Fibroblast of peridontal ligament (primary cell): ENCODE results near the gene MXRA7.
"Not testable (repeated sequence)": the region's sequence is repeated elsewhere in the genome, so short reads cannot be mapped to it uniquely, and the experiment has no call there.

Source experiments
- DNase-seq: peaks from one replicate; pipeline ENCODE4 v3.0.0-alpha.2; 2010; ENCODE audit errors: extremely low read depth

Gene MXRA7

GRCh38 chr17:76716146-76716838, 5.5 kb upstream of the MXRA7 start:
- DNase-seq: peak; percentile 99

DNA sequence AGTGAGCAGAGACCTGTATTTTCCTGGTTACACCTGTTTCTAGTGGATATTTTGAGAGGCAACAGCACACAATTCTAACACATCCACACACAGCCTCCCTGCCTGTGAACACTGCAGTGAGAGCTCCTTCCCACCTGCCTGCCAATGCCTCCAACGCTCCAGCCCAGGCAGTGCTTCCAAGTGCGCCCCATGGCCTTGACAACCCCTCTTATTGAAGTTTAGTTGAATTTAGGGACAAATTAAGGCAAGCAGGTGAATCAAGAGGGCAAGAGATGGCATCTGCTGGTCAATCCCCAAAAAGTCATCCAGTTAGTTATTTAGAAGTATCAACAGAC, 4.7 kb upstream of the MXRA7 start:
- no peak for DNase-seq

DNA sequence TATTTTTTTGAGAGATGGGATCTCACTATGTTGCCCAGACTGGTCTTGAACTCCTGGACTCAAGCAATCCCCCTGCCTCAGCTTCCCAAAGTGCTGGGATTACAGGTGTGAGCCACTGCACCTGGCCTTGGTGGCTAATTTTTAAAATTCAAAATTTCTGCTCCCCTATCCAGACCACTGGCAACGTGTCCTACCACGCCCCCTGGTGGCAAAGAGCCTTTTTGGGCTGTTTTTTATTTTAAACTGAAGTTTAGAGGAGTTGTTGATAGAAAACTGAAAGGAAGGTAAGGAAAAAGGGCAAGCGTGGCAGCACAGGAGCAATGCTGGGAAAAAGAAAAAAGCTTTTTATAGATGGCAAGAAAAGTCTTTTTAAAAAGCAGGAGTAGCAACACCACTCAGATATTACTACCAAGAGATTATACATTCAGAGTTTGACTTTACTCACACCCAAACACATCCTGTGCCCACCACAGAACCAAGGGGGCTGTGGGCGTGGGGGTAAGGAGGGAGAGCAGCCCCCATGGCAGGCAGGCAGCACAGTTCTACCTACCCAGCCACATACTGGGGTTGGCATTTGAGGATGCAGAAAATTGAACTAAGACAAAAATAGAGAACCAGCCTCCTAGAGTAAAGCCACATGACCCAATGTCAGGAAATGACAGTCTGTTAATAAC, 4.2 kb upstream of the MXRA7 start:
- peak; percentile 73 for DNase-seq

DNA sequence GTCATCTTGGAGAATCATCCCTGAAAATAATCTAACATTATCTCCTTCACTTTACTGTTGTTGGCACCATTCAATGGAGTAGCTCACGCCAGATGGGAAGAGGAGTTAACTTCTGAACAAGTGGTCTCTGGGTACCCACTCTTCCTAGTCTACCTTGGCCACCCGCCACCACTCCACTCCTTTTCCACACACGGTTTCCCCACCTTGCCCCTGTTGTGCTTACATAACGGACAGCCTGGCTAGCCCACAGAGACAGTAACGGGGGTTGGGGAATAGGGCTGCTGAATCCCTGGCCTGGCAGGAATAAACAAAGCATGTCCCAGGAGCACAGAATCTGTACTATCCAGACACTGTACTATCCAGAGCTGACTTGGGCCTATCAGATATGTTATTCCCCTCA, 3.6 kb upstream of the MXRA7 start:
- no peak for DNase-seq

DNA sequence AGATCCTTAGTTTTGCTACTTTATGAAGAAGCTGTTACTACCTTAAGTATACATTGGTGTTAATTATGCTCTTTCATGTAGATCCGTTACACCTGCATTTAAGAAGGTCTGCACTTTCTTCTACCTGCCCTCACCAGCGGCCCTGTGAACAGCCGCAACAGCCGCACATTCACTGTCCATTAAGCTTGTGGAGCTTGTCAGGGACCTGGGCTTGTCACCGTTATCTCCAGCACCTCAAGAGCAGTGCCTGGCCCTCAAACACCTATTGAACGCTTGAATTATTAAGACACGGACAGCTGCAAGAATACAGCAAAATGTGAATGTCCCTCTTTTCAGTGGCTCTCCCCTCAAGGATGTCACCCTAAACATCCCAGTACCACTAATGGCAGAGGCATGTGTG, 3.0 kb upstream of the MXRA7 start:
- no peak for DNase-seq

DNA sequence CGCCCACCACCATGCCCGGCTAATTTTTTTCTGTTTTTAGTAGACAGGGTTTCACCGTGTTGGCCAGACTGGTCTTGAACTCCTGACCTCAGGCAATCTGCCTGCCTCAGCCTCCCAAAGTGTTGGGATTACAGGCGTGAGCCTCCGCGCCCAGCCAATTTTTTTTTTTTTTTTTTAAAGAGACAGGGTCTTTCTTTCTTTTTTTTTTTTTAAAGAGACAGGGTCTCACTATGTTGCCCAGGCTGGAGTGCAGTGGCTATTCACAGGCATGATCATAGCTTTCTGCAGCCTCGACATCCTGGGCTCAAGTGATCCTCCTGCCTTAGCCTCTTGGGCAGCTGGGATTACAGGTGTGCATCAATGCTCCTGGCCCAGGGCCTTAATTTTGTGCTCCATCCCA, 1.6 kb upstream of the MXRA7 start:
- DNase-seq: not testable (repeated sequence)

GRCh38 chr17:76709951-76710862, 558 bp downstream of the MXRA7 start:
- peak; percentile 44 for DNase-seq

GRCh38 chr17:76709077-76709950, 1.5 kb downstream of the MXRA7 start:
- peak; percentile 93 for DNase-seq

DNA sequence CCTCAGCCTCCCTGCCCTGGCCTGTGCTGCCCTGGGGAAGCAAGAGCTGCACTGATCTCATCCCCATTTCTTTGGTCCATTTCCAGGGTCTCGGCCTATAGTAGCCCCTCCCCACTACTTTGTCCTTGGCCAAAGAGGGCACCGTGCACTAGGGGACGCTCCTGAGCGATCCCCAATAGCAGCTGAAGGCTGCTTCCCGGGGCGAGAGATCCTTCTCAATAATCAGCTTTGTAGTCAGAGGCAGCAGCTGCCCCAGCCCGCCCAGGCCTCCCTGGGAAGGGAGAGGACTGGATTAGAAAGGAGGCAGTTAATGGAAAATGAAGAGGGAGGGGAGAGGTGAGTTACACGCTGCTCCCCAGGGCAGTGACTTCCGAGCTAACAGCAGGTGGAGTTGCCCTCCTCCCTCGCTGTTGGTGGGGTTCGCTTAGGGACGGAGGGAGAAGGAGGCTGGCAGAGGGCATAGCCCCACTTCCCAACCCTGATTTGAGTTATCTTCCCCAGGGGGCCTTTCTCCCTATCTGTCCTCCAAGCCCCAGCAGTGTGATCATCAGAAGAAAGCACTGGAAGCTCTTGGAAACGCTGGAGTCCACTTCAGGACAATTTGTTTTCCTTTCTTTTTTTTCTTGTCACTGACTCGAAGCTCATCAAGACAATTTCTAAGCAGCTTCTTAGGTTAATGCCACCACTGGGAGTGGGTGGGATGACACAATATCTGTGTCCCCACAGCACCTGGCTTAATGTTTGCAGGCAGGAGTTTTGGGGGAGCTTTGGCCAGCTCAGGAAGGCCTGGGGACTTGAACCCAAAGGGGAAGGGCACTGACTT, 2.6 kb downstream of the MXRA7 start:
- no peak for DNase-seq

DNA sequence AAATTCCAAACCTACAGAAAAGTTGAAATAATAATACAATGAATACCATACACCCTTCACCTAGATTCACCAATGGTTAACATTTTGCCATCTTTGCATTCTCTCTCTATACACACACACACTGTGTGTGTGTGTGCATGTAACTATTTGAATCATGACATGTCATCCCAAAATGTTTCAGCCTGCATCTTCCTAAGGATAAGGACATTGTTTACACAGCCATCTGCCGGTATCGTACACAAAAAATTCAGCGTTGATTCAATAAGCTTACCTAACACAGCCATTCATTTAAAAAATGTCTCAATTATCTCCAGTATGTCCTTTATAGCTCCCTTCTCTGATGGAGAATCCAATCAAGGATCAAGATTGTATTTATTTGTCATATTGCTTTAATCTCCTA, 3.9 kb downstream of the MXRA7 start:
- DNase-seq: no peak

DNA sequence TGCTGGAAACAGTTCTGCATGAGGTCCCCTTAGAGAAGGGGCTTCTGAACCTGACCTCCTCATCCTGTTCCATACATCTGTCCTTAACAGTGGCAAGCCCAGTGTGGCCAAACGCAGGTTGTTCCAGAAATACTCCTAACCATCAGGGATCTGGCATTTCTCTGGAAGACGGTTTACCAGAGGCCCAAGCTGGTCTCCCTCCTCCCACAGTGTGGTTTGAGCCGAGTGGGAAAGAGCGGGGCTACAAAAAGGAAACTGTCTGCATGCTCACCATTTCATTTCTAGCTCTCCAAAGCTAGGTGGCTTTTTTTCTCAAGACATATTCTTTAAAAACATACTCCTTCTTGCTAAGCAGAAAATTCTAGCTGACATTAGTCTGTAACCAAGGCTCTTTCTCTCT, 6.0 kb downstream of the MXRA7 start:
- DNase-seq: no peak

DNA sequence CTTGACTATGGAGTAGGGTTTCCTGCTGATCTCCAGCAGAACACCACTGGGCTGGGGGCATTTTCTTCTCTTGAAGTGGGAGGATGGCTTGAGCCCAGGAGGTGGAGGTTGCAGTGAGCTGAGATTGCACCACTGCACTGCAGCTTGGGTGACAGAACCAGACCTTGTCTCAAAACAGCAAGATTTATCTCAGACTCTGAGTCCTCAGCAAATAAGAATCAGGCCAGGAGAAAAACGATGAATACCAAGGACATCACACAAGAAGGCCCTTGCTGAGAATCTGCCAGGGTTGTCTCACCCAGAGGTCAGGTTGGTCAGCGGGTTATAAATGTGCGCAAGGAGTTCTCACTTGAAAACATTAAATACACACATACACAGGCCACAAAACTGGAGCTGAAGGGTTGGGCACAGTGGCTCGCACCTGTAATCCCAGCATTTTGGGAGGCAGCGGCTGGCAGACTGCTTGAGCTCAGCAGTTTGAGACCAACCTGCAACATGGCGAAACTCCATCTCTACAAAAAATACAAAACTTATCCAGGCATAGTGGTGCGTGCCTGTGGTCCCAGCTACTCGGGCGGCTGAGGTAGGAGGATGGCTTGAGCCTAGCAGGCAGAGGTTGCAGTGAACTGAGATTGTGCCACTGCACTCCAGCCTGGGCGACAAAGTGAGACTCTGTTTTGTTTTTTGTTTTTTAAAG, 7.7 kb downstream of the MXRA7 start:
- no peak for DNase-seq

GRCh38 chr17:76702076-76702475, 8.7 kb downstream of the MXRA7 start:
- DNase-seq: no peak

DNA sequence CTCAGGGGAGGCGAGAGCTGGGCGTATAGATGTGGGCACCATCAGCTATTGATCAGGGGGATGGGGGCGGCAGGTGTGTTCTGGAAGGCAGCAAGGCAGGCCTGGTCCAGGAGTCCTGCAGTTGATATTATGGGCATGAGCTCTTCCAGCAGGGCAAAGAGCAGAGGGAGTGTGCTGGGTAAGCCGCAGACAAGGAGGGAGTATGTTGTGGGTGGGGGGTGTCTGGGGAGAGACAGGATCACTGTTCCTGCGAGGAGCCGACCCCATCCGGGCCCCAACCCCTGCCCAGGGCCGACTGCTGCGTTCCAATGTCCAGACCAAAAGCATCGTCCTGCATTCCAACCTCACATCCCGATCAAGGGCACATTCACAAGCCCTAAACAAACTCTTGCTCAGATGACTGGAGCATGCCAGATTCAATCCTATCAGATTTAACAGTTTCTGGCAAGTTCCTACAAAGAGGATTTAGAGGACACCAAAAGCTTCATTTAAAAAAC, 9.2 kb downstream of the MXRA7 start:
- no peak for DNase-seq

DNA sequence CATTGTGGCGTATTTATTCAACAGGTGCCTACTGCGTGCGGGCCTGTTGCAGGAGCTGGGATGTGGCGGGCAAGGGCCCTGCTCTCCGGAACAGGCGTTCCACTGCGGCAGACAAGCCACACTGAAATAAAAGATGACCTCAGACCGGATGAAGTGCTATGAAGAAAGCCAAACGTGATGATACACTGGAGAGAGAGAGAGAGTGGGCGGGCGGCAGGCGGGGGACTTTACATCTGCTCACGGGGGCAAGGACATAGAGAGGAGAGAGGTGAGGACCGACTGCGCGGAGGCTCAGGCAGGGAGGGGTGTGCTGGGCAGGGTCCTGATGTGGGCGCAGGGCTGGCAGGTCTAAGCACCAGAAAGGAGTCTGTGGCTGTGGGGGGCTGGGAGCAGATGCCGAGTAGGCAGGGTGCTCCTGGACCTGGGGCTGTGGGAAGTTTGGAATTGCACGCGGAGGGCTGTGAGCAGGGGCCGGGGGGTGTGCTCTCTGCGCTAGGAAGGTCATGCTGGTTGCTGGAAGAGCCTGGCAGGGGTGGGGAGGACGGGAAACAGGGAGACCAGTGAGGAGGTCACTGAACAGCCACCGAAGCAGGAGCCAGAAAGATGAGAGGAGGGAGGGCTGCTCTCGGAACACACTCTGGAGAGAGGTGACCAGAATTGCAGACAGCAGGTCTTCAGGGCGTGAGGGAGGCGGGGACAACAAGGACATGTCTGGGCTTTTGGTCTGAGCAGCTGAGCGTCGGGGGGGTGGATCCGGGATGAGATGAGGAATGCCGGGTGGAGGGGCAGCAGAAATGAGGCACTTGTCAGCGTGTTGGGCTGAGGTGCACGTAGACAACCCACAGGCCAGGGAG, 9.9 kb downstream of the MXRA7 start:
- peak; percentile 82 for DNase-seq

DNA sequence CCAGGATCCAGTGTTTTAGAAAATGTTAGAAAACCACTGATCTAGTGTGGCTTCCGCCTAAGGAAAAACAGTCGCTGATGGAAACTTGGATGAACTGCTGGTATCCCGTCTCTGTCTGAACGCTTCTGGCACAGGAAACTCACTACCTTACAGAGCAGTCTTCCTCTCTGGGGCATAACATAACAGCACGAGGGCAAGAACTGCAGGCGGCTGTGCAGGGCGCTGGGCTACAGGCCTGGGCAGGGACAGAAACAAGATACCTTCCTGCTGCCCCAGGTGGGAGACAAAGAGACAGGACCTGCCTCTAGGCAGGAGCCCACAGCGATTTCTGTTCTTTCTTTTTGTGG, 10.5 kb downstream of the MXRA7 start:
- DNase-seq: no peak

DNA sequence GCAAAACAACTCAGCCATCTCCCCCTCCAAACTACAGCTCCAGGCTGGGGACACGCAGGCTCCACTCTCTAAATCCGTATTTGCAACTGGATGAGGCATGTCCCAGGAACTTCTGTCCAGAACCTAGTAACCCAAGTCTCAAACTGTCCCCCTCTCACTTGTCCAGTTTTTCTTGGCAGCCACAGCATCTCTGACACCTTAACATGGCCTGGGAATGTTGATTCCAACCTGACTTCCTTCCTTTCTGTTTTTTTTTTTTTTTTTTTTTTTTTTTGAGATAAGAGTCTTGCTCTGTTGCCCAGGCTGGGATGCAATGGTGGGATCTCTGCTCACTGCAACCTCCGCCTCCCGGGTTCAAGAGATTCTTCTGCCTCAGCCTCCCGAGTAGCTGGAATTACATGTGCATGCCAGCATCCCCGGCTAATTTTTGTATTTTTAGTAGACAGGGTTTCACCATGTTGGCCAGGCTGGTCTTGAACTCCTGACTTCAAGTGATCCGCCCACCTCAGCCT, 12.2 kb downstream of the MXRA7 start:
- DNase-seq: not testable (repeated sequence)

GRCh38 chr17:76697702-76698465, 12.9 kb downstream of the MXRA7 start:
- peak; percentile 55 for DNase-seq
